Left lung (tissue), 10 donors: ENCODE results near the gene CDK18. TPM values are rescaled to one million over a fixed set of nuclear protein-coding genes. Genes with fewer than 3 reads are reported as not detected.
A peak's percentile ranks its signal among the peaks of the same experiment; 100 is the strongest.

Source experiments
- ATAC-seq: fragments of 200-7000 bp; cut with Tn5 transposase; one replicate; pipeline ENCODE4 v1.9.1; 2020; ENCODE audit warnings: moderate library complexity
- DNase-seq, 4 donors: peaks; one replicate each; pipeline ENCODE4 v3.0.0-alpha.2; 2013 to 2020
- H3K27ac ChIP-seq, 2 donors: fragments of 200-600 bp; sonication (generic) in 1 of 2; one replicate each; pipeline versions ENCODE4 v1.5.0 to v1.8.0; 2020 to 2021
- H3K27me3 ChIP-seq, 2 donors: fragments of 200-600 bp; sonication (generic) in 1 of 2; one replicate each; pipeline versions ENCODE4 v1.5.0 to v1.8.0; 2020 to 2021
- H3K36me3 ChIP-seq, 2 donors: fragments of 200-600 bp; sonication (generic) in 1 of 2; one replicate each; pipeline versions ENCODE4 v1.5.0 to v1.8.0; 2020 to 2021
- H3K4me1 ChIP-seq, 2 donors: fragments of 200-600 bp; one replicate each; pipeline ENCODE4 v1.8.0; 2021
- H3K4me3 ChIP-seq, 2 donors: fragments of 200-600 bp; sonication (generic) in 1 of 2; one replicate each; pipeline versions ENCODE4 v1.5.0 to v1.8.0; 2020 to 2021; ENCODE audit warnings: mild to moderate bottlenecking in 1 of 2
- H3K9me3 ChIP-seq, 2 donors: fragments of 200-600 bp; sonication (generic) in 1 of 2; one replicate each; pipeline versions ENCODE4 v1.5.0 to v1.8.0; 2020 to 2021
- intact Hi-C, 2 donors: fragments of 100-400 bp; cut with DNase I; formaldehyde crosslinking; loops; one replicate each; pipeline versions ENCODE4 v1.11.2 to v1.14.2; 2022
- polyA plus RNA-seq, 6 donors: library from polyadenylated mRNA; unstranded; fragments of 120-200 nt; gene quantifications; one replicate each; pipeline ENCODE4 v1.2.1, GENCODE V29; 2013; ENCODE audit not compliant: insufficient read length in 6 of 6
- total RNA-seq, 2 donors: library from RNA; stranded (reverse); fragmentation: NEBNext Ultra II Directional; extraction: Animal tissue kit (Norgen Biotek cat#: 25700); gene quantifications; one replicate each; pipeline ENCODE4 v1.2.1, GENCODE V29; 2021
- TF ChIP-seq, protein P1 (sequence below), 2 donors: fragments of 200-600 bp; sonication (generic) in 1 of 2; IDR thresholded peaks; one replicate each; pipeline versions ENCODE4 v1.5.0 to v1.8.0; 2021; ENCODE audit warnings: antibody characterized with exemption in 2 of 2
- donor health status: DM: no; HTN: yes; CAD: no.
- donor health status: DM: no; HTN: no; CAD: no.

Gene CDK18
- total and polyA plus RNA-seq, 8 donors: 18.5 to 30.1 (median 23.4) TPM

DNA sequence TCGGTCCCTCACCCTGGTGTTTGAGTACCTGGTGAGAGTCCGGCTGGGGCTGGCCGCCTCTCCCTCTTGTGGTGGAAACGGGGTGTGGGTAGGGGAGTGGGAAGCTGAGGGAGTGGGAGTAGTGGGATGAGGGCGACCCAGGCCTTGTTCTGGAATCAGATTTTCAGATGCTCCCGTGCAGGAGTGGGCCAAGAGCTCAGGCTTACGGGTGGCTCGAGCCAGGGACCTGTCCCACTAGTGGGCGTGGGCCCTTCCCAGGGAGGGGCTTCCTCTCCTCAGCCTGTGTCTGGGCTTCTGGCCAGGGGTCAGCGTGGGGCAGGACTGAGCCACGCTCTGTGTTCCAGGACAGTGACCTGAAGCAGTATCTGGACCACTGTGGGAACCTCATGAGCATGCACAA is 22.0 kb downstream of the CDK18 start:
- no peak for ATAC-seq

DNA sequence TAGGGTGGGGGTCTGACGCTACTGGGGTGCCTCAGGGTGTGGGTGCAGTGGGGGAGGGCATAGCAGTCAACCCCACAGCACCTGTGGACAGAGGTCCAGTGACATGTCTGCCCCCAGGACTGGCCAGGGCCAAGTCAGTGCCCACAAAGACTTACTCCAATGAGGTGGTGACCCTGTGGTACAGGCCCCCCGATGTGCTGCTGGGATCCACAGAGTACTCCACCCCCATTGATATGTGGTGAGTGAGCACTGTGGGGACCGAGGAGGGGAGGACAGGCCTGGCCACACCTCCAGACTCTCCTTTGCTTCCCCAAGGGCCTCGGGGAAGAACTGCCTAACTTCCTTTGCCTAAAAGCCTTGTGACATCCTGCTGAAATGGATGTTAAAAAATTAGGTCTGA is 23.5 kb downstream of the CDK18 start:
- Histone ChIP-seq H3K9me3 (no peaks in the 10 kb centered on the region), H3K4me1 (peaks cover 0 to 9% of the 10 kb centered on the region in 2 donors), H3K36me3 (peaks cover 0 to 11% of the 10 kb centered on the region in 2 donors), H3K4me3 (no peak overlapping the region), H3K27me3 (no peaks in the 10 kb centered on the region), H3K27ac (no peak overlapping the region)
- TF ChIP-seq, protein P1, sequence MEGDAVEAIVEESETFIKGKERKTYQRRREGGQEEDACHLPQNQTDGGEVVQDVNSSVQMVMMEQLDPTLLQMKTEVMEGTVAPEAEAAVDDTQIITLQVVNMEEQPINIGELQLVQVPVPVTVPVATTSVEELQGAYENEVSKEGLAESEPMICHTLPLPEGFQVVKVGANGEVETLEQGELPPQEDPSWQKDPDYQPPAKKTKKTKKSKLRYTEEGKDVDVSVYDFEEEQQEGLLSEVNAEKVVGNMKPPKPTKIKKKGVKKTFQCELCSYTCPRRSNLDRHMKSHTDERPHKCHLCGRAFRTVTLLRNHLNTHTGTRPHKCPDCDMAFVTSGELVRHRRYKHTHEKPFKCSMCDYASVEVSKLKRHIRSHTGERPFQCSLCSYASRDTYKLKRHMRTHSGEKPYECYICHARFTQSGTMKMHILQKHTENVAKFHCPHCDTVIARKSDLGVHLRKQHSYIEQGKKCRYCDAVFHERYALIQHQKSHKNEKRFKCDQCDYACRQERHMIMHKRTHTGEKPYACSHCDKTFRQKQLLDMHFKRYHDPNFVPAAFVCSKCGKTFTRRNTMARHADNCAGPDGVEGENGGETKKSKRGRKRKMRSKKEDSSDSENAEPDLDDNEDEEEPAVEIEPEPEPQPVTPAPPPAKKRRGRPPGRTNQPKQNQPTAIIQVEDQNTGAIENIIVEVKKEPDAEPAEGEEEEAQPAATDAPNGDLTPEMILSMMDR (IDR thresholded peaks at IDR 0.05): no peak
- intact Hi-C loops: loop anchor here in 1 of 2 donors (10.0 kb wide), 1 partner anchor 57 kb away; no protein-coding TSS in a partner anchor
- DNase-seq (no peak), ATAC-seq (no peak)

More for the DNA sequence above, 22.0 kb downstream of the CDK18 start:
- Histone ChIP-seq H3K27ac (no peak overlapping the region), H3K36me3 (peaks cover 0 to 3% of the 10 kb centered on the region in 2 donors), H3K4me1 (peaks cover 0 to 9% of the 10 kb centered on the region in 2 donors), H3K4me3 (no peak overlapping the region), H3K27me3 (no peaks in the 10 kb centered on the region), H3K9me3 (no peaks in the 10 kb centered on the region)
- DNase-seq: no peak
- intact Hi-C loops: loop anchor here in 1 of 2 donors (10.0 kb wide), 1 partner anchor 58 kb away; no protein-coding TSS in a partner anchor
- TF ChIP-seq, protein P1 (IDR thresholded peaks at IDR 0.05): no peak

DNA sequence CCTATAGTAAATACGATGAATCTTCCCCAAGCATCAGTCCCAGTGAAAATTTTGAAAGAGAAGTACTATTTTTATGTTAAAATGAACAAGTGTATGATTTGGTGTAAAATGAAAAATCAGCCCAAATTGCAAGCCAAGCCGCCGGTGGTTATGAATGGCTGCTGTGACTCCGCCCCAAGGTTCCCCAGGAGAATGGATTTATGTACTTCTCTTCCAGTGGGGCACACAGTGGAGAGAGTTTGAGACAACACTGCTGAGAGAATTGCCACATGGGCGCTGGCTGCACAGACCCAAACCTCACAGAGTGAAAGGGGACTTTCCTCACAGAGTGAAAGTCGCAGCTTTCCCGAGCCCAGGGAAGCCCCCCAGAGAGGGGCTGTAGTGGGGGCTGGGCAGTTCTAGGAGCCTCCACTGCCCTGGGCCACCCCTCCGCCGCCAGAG is 24.0 kb downstream of the CDK18 start:
- H3K9me3 ChIP-seq: no peaks in the 10 kb centered on the region
- H3K27ac ChIP-seq: no peak overlapping the region
- no peak overlapping the region for H3K4me3 ChIP-seq
- peaks cover 0 to 11% of the 10 kb centered on the region in 2 donors for H3K36me3 ChIP-seq
- intact Hi-C loops: loop anchor here in 1 of 2 donors (10.0 kb wide), 1 partner anchor 56 kb away; no protein-coding TSS in a partner anchor
- no peak for DNase-seq
- H3K27me3 ChIP-seq: no peaks in the 10 kb centered on the region
- peaks cover 0 to 9% of the 10 kb centered on the region in 2 donors for H3K4me1 ChIP-seq
- no peak for ATAC-seq
- TF ChIP-seq, protein P1 (IDR thresholded peaks at IDR 0.05): no peak

DNA sequence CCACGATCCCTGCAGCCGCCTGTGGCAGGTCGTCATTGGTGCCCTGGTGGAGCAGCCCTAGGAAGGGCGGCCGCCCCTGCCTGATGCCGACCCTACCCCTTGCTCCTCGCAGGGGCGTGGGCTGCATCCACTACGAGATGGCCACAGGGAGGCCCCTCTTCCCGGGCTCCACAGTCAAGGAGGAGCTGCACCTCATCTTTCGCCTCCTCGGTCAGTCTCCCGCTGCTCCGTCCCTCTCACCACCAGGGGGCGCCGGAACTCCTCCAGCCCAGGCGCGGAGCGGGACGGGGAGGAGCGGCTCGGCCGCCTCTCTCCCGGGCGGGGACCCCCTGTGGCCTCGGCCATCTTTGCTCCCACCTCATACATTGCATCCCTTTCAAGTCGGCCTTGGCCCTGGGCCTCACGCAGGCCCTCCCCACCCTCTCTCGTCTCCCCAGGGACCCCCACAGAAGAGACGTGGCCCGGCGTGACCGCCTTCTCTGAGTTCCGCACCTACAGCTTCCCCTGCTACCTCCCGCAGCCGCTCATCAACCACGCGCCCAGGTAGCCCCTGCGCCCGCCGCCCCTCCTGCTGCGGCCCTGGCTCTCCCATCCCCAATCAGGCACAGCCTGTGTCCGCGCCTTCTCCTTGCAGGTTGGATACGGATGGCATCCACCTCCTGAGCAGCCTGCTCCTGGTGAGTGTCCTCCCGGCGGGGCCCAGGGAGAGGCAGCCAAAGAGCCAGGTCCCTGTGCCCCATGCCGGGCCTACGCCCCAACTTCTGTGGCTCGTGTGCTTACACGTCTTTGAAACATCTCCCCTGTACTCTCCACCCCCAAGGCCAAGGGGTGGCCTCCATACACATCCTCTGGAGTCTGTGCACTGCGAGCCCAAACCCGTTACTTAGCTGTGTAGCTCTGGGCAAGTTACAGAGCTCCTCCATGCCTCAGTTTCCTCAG is 24.7 kb downstream of the CDK18 start:
- Histone ChIP-seq H3K4me1 (peaks cover 0 to 9% of the 10 kb centered on the region in 2 donors), H3K36me3 (peaks cover 0 to 11% of the 10 kb centered on the region in 2 donors), H3K9me3 (no peaks in the 10 kb centered on the region), H3K27me3 (no peaks in the 10 kb centered on the region), H3K4me3 (peak overlapping the region; percentile 23 to 28), H3K27ac (no peak overlapping the region)
- intact Hi-C loops: loop anchor here in 1 of 2 donors (10.0 kb wide), 1 partner anchor 56 kb away; no protein-coding TSS in a partner anchor
- DNase-seq: peak; percentile 69 to 97 (median 84)
- peak; percentile 90 for ATAC-seq
- TF ChIP-seq, protein P1 (IDR thresholded peaks at IDR 0.05): peak; percentile 91 to 95

DNA sequence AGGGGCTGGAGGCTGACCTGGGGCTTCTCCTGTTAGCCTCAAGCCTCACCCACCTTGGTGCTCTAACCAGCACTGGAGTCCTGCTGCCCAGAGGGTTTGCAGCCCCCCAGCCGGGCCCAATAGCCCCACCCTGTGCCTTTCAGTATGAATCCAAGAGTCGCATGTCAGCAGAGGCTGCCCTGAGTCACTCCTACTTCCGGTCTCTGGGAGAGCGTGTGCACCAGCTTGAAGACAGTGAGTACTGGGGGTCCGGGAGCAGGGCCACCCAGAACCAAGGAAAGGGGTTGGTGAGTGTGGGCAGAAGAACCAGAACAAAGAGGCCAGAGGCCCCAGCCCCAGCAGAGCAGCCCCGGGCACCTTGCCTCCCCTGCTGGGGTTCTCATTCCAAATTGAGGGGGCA is 25.6 kb downstream of the CDK18 start:
- Histone ChIP-seq H3K27me3 (no peaks in the 10 kb centered on the region), H3K36me3 (peaks cover 0 to 11% of the 10 kb centered on the region in 2 donors), H3K4me1 (peaks cover 0 to 9% of the 10 kb centered on the region in 2 donors), H3K9me3 (no peaks in the 10 kb centered on the region), H3K27ac (no peak overlapping the region), H3K4me3 (no peak overlapping the region)
- no peak for ATAC-seq
- TF ChIP-seq, protein P1 (IDR thresholded peaks at IDR 0.05): no peak
- no peak for DNase-seq
- intact Hi-C loops: no loop called here
